Peyer's patch (tissue), 4 donors: ENCODE data around the gene SMURF1. TPM values are rescaled to one million over a fixed set of nuclear protein-coding genes. Genes with fewer than 3 reads are reported as not detected.

Experiments
- DNase-seq, 3 donors: peaks; one replicate each; pipeline ENCODE4 v3.0.0-alpha.2; 2017 to 2019
- H3K27ac ChIP-seq, 4 donors: fragments of 200-600 bp; sonication (generic); one replicate each; pipeline ENCODE4 v1.5.1; 2016 to 2019
- H3K27me3 ChIP-seq, 2 donors: fragments of 200-600 bp; sonication (generic); one replicate each; pipeline ENCODE4 v1.5.1; 2019
- H3K36me3 ChIP-seq, 3 donors: fragments of 200-600 bp; sonication (generic); one replicate each; pipeline ENCODE4 v1.5.1; 2016 to 2019
- H3K4me1 ChIP-seq, 4 donors: fragments of 200-600 bp; sonication (generic); one replicate each; pipeline ENCODE4 v1.5.1; 2016 to 2019
- H3K4me3 ChIP-seq, 4 donors: fragments of 200-600 bp; sonication (generic); 1 replicate in 3 of 4; 2 replicates in 1 of 4; pipeline ENCODE4 v1.5.1; 2016 to 2019; ENCODE audit warnings: mild to moderate bottlenecking in 1 of 4
- H3K9me3 ChIP-seq, 4 donors: fragments of 200-600 bp; sonication (generic); one replicate each; pipeline ENCODE4 v1.5.1; 2016 to 2019; ENCODE audit warnings: mild to moderate bottlenecking in 1 of 4
- CTCF ChIP-seq, 6 experiments: fragments of 450-650 bp in 4 of 6; fragments of 200-600 bp in 2 of 6; sonication (generic) in 1 of 6; IDR thresholded peaks; one replicate each; pipeline ENCODE4 v1.5.1; 2017 to 2019; ENCODE audit warnings: antibody characterized with exemption in 6 of 6, mild to moderate bottlenecking in 3 of 6, moderate library complexity in 1 of 6
- POLR2A ChIP-seq, 2 donors: fragments of 450-650 bp; IDR thresholded peaks; one replicate each; pipeline ENCODE4 v1.5.1; 2017; ENCODE audit warnings: antibody characterized with exemption in 2 of 2, mild to moderate bottlenecking in 2 of 2, moderate library complexity in 2 of 2
- total RNA-seq, 4 donors: library from RNA; depleted of rRNA; stranded (reverse); fragments of >200 nt; gene quantifications; one replicate each; pipeline ENCODE4 v1.1.0, GENCODE V29; 2016

SMURF1 gene
- total RNA-seq, 4 donors from 2014 or later = 17.2 to 85.0 (median 43.0) TPM

GRCh38 chr7:99099499-99100077 lies 44.3 kb downstream of the SMURF1 start:
- Histone ChIP-seq H3K36me3 (no peaks in the 10 kb centered on the region), H3K4me1 (peaks cover 0 to 10% (median 0%) of the 10 kb centered on the region in 4 donors), H3K4me3 (no peak overlapping the region), H3K27ac (peak overlapping the region in 2 of 4 donors; percentile 49 to 65), H3K9me3 (no peaks in the 10 kb centered on the region), H3K27me3 (no peaks in the 10 kb centered on the region)
- no peak for TF ChIP-seq CTCF (IDR thresholded peaks at IDR 0.05)
- TF ChIP-seq POLR2A (IDR thresholded peaks at IDR 0.05) = no peak
- no peak for DNase-seq

- no peaks in the 10 kb centered on the region for H3K9me3 ChIP-seq
- no peak for TF ChIP-seq POLR2A (IDR thresholded peaks at IDR 0.05)
- no peak for TF ChIP-seq CTCF (IDR thresholded peaks at IDR 0.05)
- no peaks in the 10 kb centered on the region for H3K27me3 ChIP-seq
- H3K27ac ChIP-seq = peak overlapping the region in 3 of 4 donors; percentile 40 to 65 (median 49)
- peaks cover 0 to 10% (median 0%) of the 10 kb centered on the region in 4 donors for H3K4me1 ChIP-seq
- no peaks in the 10 kb centered on the region for H3K36me3 ChIP-seq
- DNase-seq = no peak
- H3K4me3 ChIP-seq = no peak overlapping the region
Measured at GRCh38 chr7:99098824-99099498, 44.9 kb downstream of the SMURF1 start.

GRCh38 chr7:99098286-99098823 lies 45.6 kb downstream of the SMURF1 start:
- Histone ChIP-seq H3K4me1 (peaks cover 0 to 10% (median 0%) of the 10 kb centered on the region in 4 donors), H3K4me3 (no peak overlapping the region), H3K36me3 (no peaks in the 10 kb centered on the region), H3K9me3 (no peaks in the 10 kb centered on the region), H3K27ac (peak overlapping the region in 2 of 4 donors; percentile 17 to 40), H3K27me3 (no peaks in the 10 kb centered on the region)
- TF ChIP-seq CTCF (IDR thresholded peaks at IDR 0.05) (no peak), POLR2A (IDR thresholded peaks at IDR 0.05) (no peak)
- DNase-seq = no peak

- no peaks in the 10 kb centered on the region for H3K27me3 ChIP-seq
- H3K27ac ChIP-seq = no peak overlapping the region
- no peak for TF ChIP-seq POLR2A (IDR thresholded peaks at IDR 0.05)
- no peak for TF ChIP-seq CTCF (IDR thresholded peaks at IDR 0.05)
- peaks cover 0 to 5% (median 0%) of the 10 kb centered on the region in 4 donors for H3K4me1 ChIP-seq
- no peaks in the 10 kb centered on the region for H3K9me3 ChIP-seq
- H3K4me3 ChIP-seq = no peak overlapping the region
- no peaks in the 10 kb centered on the region for H3K36me3 ChIP-seq
- no peak for DNase-seq
Measured at GRCh38 chr7:99097730-99098129, 46.2 kb downstream of the SMURF1 start.

- H3K27ac ChIP-seq = peak overlapping the region; percentile 8 to 73 (median 61)
- no peak overlapping the region for H3K4me3 ChIP-seq
- DNase-seq = no peak
- no peaks in the 10 kb centered on the region for H3K27me3 ChIP-seq
- no peaks in the 10 kb centered on the region for H3K36me3 ChIP-seq
- H3K9me3 ChIP-seq = no peaks in the 10 kb centered on the region
- TF ChIP-seq CTCF (IDR thresholded peaks at IDR 0.05) (no peak), POLR2A (IDR thresholded peaks at IDR 0.05) (no peak)
- H3K4me1 ChIP-seq = peaks cover 0 to 4% (median 0%) of the 10 kb centered on the region in 4 donors
Measured at GRCh38 chr7:99096124-99096887, 47.6 kb downstream of the SMURF1 start.
